Measurements from ENCODE around the gene TGFBR1. TPM values are rescaled to one million over a fixed set of nuclear protein-coding genes. Genes with fewer than 3 reads are reported as not detected.

The TGFBR1 gene
- total and polyA plus RNA-seq, 2 donors (not counting 3 experiments of a cell fraction or from before 2014, with no cell fraction given), result 5.8 to 18.6 TPM

- Histone ChIP-seq H4K20me1 (replicated peaks; ENCODE audit: control insufficient read depth, extremely low read depth, insufficient read depth, low read length) (peaks cover 5% of the 10 kb centered on the region), H3K9ac (replicated peaks; ENCODE audit: extremely low read depth, insufficient read depth, low read length) (no peak overlapping the region), H2AFZ (ENCODE audit: low read depth, low read length) (no peak overlapping the region), H3K27ac (ENCODE audit: insufficient read depth, low read depth, low read length) (no peak overlapping the region), H3K9me1 (replicated peaks; ENCODE audit: control insufficient read depth, extremely low read depth, insufficient read depth, low read length) (no peaks in the 10 kb centered on the region), H3K9me3 (replicated peaks; ENCODE audit: control insufficient read depth, insufficient read depth, low read length) (no peaks in the 10 kb centered on the region), H3K36me3 (ENCODE audit: control insufficient read depth in 2 of 2, extremely low read depth in 1 of 2, insufficient read depth in 2 of 2, low read length in 2 of 2) (no peaks in the 10 kb centered on the region), H3K27me3 (ENCODE audit: control insufficient read depth in 2 of 2, insufficient read depth in 2 of 2, low read length in 2 of 2) (no peaks in the 10 kb centered on the region), H3K79me2 (ENCODE audit: control insufficient read depth, insufficient read depth, low read length) (peaks cover 1% of the 10 kb centered on the region), H3K4me3 (replicated peaks in 1 of 3; ENCODE audit: insufficient read depth in 1 of 3, low read depth in 1 of 3, low read length in 3 of 3) (no peak overlapping the region), H3K4me2 (ENCODE audit: insufficient read depth, low read length) (no peak overlapping the region), H3K4me1 (ENCODE audit: control insufficient read depth, extremely low read depth, insufficient read depth, low read length) (no peaks in the 10 kb centered on the region)
- BruUV-seq (replicated peaks), result no TSS peak
- dilution Hi-C loops (cut with MboI; ENCODE audit: extremely low pct_ligation_motif_present, low sequenced_read_pairs), result no loop called here
- intact Hi-C loops (cut with micrococcal nuclease), result no loop called here
- FAIRE-seq, result no peak
- TF ChIP-seq, protein P1, sequence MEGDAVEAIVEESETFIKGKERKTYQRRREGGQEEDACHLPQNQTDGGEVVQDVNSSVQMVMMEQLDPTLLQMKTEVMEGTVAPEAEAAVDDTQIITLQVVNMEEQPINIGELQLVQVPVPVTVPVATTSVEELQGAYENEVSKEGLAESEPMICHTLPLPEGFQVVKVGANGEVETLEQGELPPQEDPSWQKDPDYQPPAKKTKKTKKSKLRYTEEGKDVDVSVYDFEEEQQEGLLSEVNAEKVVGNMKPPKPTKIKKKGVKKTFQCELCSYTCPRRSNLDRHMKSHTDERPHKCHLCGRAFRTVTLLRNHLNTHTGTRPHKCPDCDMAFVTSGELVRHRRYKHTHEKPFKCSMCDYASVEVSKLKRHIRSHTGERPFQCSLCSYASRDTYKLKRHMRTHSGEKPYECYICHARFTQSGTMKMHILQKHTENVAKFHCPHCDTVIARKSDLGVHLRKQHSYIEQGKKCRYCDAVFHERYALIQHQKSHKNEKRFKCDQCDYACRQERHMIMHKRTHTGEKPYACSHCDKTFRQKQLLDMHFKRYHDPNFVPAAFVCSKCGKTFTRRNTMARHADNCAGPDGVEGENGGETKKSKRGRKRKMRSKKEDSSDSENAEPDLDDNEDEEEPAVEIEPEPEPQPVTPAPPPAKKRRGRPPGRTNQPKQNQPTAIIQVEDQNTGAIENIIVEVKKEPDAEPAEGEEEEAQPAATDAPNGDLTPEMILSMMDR (IDR thresholded peaks at IDR 0.05; ENCODE audit: extremely low read depth in 1 of 2, insufficient read depth in 1 of 2, low read depth in 1 of 2, low read length in 2 of 2), result no peak
- TF ChIP-seq EZH2 (IDR thresholded peaks at IDR 0.05; ENCODE audit: borderline replicate concordance, low read depth, low read length, severe bottlenecking), result no peak
- no peak for TF ChIP-seq GATA2 (IDR thresholded peaks at IDR 0.05; ENCODE audit: insufficient read depth, insufficient read length, low read depth, low read length)
- no peak for TF ChIP-seq MYC (IDR thresholded peaks at IDR 0.05; ENCODE audit: low read depth, low read length)
- no peak for TF ChIP-seq POLR2A (IDR thresholded peaks at IDR 0.05; ENCODE audit: low read depth, low read length)
- TF ChIP-seq FOS (IDR thresholded peaks at IDR 0.05; ENCODE audit: borderline replicate concordance, insufficient read depth, low read length), result no peak
- no peak for TF ChIP-seq JUN (IDR thresholded peaks at IDR 0.05; ENCODE audit: borderline replicate concordance, insufficient read depth, insufficient read length, low read depth)
- TF ChIP-seq, protein P2, sequence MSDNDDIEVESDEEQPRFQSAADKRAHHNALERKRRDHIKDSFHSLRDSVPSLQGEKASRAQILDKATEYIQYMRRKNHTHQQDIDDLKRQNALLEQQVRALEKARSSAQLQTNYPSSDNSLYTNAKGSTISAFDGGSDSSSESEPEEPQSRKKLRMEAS (IDR thresholded peaks at IDR 0.05; ENCODE audit: insufficient read depth, insufficient read length), result no peak
- TF ChIP-seq POLR2AphosphoS5 (IDR thresholded peaks at IDR 0.05; ENCODE audit: insufficient read depth, low read depth, low read length), result no peak
- DNase-seq (ENCODE audit: low read depth, low spot score), result no peak
- CTCF ChIA-PET, result no interaction called here
- POLR2A ChIA-PET, result no interaction called here
These were observed 15.2 kb downstream of the TGFBR1 start for GRCh38 chr9:99119976-99120655.
